Erythroblast (primary cell): ENCODE results near the gene NPC1L1.

Experiments
- GATA1 ChIP-seq: IDR thresholded peaks from 2 replicates; pipeline ENCODE4 v1.6.1; 2011; ENCODE audit warnings: low read depth, mild to moderate bottlenecking, control low read depth, low read length, moderate library complexity
- POLR2A ChIP-seq: IDR thresholded peaks from 2 replicates; pipeline ENCODE4 v1.6.1; 2011; ENCODE audit warnings: mild to moderate bottlenecking, low read length

DNA sequence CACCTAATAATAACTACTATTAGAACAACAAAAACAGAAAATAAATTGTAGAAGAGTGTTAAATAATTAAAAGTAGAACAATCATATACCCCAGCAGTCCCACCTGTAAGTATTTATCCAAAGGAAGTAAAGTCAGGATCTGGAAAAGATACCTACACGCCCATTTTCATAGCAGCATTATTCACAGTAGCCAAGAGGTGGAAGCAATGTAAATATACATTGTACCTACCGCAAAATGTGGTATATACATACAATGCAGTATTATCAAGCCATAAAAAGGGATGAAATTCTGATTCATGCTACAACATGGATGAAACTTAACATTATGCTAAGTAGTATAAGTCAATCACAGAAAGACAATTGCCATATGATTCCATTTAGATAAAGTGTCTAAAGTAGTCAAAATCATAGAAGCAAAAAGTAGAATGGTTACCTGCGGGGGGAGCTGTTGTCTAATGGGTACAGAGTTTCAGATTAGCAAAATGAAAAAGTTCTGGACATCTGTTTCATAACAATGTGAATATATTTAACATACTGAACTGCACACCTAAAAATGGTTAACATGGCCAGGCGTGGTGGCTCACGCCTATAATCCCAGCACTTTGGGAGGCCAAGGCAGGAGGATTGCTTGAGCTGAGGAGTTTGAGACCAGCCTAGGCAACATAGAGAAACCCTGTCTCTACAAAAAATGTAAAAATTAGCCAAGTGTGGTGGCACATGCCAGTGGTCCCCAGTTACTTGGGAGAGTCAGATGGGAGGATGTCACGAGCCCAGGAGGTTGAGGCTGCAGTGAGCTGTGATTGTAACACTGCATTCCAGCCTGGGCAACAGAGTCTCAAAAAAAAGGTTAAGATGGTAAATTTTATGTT lies 46.9 kb upstream of the NPC1L1 start:
- TF ChIP-seq POLR2A, result no peak
- no peak for TF ChIP-seq GATA1
